CD4-positive, alpha-beta T cell treated with Interleukin-10 for 1 hour (primary cell): ENCODE data around the gene GPR143.

Source experiments
- DNase-seq: peaks from one replicate; pipeline ENCODE4 v3.0.0-alpha.2; 2020

GPR143 gene

GRCh38 chrX:9767375-9767774 lies 1.7 kb upstream of the GPR143 start:
- DNase-seq = no peak

- no peak for DNase-seq
Observed at GRCh38 chrX:9765072-9765736, 443 bp downstream of the GPR143 start.

- no peak for DNase-seq
Observed at GRCh38 chrX:9759337-9759736, 6.3 kb downstream of the GPR143 start.

GRCh38 chrX:9758021-9758638 lies 7.5 kb downstream of the GPR143 start:
- DNase-seq = no peak

- no peak for DNase-seq
Observed at GRCh38 chrX:9757366-9757765, 8.3 kb downstream of the GPR143 start.

GRCh38 chrX:9749146-9749692 lies 16.4 kb downstream of the GPR143 start:
- no peak for DNase-seq

GRCh38 chrX:9747644-9748043 lies 18.0 kb downstream of the GPR143 start:
- no peak for DNase-seq

GRCh38 chrX:9746148-9746888 lies 19.3 kb downstream of the GPR143 start:
- no peak for DNase-seq

GRCh38 chrX:9745417-9746115 lies 20.1 kb downstream of the GPR143 start:
- DNase-seq = no peak

GRCh38 chrX:9739130-9739529 lies 26.5 kb downstream of the GPR143 start:
- DNase-seq = no peak

- DNase-seq = no peak
Observed at GRCh38 chrX:9738151-9738550, 27.5 kb downstream of the GPR143 start.

GRCh38 chrX:9737363-9737762 lies 28.3 kb downstream of the GPR143 start:
- no peak for DNase-seq

- no peak for DNase-seq
Observed at GRCh38 chrX:9730752-9731151, 34.9 kb downstream of the GPR143 start.

GRCh38 chrX:9730078-9730477 lies 35.6 kb downstream of the GPR143 start:
- no peak for DNase-seq

- no peak for DNase-seq
Observed at GRCh38 chrX:9729171-9729885, 36.3 kb downstream of the GPR143 start.

GRCh38 chrX:9728261-9728660 lies 37.4 kb downstream of the GPR143 start:
- no peak for DNase-seq

- DNase-seq = no peak
Observed at GRCh38 chrX:9724711-9725110, 40.9 kb downstream of the GPR143 start.

- no peak for DNase-seq
Observed at GRCh38 chrX:9717376-9717775, 48.3 kb downstream of the GPR143 start.

GRCh38 chrX:9710332-9710731 lies 55.3 kb downstream of the GPR143 start:
- no peak for DNase-seq

- peak; percentile 76 for DNase-seq
Observed at GRCh38 chrX:9708923-9709553, 56.6 kb downstream of the GPR143 start.

GRCh38 chrX:9708086-9708485 lies 57.6 kb downstream of the GPR143 start:
- no peak for DNase-seq
